ENCODE results near the gene RERE.

RERE gene

GRCh38 chr1:8497210-8497819, 320.1 kb downstream of the RERE start:
- no peak for DNase-seq

DNA sequence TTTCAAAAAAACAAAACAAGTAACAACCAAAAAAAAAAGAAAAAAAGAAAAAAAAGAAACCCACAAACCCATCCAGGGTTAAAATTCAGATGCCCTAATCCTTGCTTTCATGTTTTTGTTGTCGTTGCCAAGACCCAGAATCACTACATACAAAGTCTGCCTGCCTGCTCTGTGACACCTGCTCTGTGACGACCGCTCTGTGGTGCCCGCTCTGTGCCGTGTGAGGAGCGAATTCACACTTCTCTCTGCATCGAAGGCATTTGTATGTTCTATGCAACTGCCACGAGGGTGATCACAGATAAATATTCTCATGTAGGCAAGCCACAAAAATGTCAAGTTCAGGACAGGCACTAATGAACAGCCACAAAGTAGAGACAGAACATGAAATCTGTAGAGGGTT, 321.0 kb downstream of the RERE start:
- DNase-seq: no peak

- DNase-seq: no peak
Observed at GRCh38 chr1:8495928-8496401, 321.5 kb downstream of the RERE start.

DNA sequence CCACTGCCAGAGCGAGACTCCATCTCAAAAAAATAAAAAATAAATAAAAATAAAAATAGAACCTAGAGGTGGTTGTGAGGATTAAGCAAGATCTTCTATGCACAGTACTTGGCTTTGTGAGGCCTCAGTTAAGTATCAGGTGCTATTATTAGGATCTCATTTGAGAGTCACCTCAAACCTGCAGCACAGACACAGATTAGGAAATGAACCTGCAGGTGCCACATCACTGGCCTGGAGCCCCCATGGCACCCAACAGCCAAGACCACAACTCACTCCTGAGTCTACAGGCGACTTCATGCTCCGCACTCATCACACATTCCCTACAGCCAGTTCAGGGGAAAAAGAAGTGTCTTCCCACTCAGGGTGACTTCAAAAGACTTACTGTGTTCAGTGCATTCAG, 322.8 kb downstream of the RERE start:
- no peak for DNase-seq

GRCh38 chr1:8493916-8494540, 323.4 kb downstream of the RERE start:
- no peak for DNase-seq

DNA sequence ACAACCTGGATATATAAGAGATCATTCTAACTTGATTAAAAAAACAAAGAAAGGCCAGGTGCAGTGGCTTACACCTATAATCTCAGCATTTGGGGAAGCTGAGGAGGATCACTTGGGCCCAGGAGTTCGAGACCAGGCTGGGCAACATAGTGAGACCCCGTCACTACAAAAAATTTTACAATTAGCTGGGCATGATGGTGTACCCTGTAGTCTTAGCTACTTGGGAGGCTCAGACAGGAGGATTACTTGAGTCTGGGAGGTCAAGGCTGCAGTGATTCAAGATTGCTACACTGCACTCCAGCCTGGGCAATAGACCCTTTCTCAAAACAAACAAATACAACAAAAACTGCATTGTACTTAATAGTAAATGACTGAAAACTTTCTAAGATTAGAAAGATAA, 330.2 kb downstream of the RERE start:
- DNase-seq: no peak

GRCh38 chr1:8486047-8486446, 331.4 kb downstream of the RERE start:
- DNase-seq: no peak

GRCh38 chr1:8483586-8483985, 333.9 kb downstream of the RERE start:
- no peak for DNase-seq

GRCh38 chr1:8482979-8483381, 334.5 kb downstream of the RERE start:
- DNase-seq: no peak

- DNase-seq: no peak
Observed at GRCh38 chr1:8481650-8482380, 335.6 kb downstream of the RERE start.

- no peak for DNase-seq
Observed at GRCh38 chr1:8478566-8478965, 338.9 kb downstream of the RERE start.

DNA sequence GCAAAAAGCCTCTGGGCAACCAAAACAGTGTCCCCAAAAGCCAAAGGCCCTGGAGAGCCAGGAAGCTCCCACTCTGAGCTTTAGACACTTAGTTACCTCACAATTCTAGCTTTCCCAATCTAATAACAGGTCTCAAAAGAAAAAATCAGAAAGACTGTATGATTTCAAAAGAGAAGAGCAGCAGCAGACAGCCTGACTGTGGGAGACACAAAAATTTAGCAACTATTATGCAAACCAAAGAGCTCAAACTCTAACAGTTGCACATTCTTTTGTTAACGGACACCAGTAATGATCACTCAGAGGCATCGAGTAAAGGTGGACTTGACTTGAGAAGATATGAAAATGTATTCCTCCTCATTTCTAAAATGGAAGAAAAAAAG, 339.5 kb downstream of the RERE start:
- no peak for DNase-seq

DNA sequence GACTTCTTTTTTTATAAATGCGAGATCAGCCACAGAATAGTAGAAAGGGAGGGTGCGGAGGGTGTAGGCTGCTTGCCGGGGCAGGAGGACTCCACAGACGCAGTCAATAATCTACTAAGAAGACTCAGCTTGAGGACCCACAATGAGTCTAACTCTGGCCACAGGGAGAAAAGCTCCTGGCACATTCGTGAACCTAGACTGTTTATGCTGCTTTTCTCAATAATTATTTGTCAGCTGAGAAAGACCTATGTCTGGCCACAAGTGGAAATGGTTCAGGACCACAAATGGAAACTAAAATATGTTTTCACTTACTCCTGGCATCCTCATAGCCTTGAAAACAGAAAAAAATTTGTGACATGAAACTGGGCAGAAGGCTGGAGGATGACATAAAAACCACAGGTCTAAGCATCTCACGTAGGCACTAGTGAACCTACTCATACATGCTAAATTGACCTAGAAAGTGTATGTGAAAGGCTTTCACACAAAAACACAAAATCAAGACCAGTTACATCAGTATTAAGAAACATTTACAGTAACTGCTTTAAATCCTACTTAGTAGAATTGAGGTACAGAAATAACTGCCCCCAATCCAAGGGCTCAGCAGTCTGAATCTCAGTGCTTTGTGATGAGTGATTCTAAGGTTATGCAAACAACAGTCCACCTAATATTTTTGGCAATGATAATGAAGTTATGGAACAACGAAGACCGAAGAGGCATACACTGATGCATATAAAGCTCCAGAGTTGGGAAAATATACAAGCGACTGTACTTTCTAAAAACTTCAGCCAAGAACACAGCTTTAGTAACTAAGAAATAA, 340.1 kb downstream of the RERE start:
- no peak for DNase-seq

DNA sequence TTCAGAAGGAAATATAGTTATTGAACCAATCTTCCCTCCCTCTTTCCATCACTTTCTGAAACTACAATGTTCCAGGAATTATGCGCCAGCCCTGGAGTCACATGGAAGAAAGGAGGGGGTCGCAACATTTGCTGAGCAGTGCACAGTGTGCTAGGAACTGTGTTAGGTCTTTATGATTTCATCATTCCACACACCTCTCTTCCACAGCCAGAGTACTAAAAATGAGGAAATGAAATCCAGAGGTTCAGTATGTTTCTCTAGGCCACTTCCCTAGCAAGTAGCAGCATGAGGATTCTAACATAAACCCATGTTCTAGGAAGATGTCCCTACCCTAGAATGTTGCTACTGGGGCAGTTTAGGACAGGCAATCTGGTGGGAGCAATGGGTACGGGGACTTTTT, 341.4 kb downstream of the RERE start:
- DNase-seq: no peak

DNA sequence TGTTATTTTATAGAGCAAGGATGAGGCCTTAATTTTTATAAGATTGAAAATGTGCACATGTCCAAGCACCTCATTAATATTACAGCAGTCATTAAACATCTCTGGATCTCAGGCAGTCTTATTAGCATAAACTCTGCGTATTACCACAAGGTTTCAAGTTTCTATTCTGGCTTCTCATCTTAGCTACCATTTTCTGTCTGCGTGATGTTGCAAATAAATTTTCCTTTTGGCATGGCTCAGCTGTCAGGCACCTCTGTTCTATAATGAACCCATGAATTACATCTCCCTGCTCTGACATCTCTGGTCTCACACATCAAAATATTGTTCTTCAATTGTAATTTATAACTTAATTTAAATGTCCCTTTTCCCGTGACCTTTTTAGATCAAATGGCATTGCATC, 343.1 kb downstream of the RERE start:
- peak; percentile 47 to 69 for DNase-seq

DNA sequence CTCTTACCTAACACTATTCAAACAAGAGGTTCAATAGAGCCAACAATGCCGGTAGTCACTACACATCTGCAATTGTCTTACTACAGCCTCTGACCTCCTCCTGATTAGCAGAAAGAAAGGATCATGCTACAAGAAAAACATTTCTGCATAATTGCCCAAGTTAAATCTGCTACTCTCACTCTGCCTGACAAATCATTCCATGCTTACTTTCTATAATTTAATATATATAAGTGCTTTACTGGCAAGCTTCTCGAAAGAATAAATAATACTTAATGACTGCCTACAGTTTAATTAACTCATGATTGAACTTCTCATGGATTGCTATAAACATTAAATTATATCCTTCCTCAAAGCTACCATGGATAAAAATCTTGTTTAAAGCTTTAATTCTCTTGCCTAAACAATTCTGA, 343.5 kb downstream of the RERE start:
- DNase-seq: no peak

- no peak for DNase-seq
Observed at GRCh38 chr1:8473121-8473875, 344.1 kb downstream of the RERE start.

- no peak for DNase-seq
Observed at GRCh38 chr1:8472668-8473067, 344.8 kb downstream of the RERE start.

GRCh38 chr1:8471451-8471850, 346.0 kb downstream of the RERE start:
- DNase-seq: no peak

- no peak for DNase-seq
Observed at GRCh38 chr1:8468751-8469150, 348.7 kb downstream of the RERE start.

- DNase-seq: no peak
Observed at GRCh38 chr1:8467308-8467707, 350.1 kb downstream of the RERE start.

- DNase-seq: no peak
Observed at GRCh38 chr1:8465692-8466091, 351.7 kb downstream of the RERE start.

DNA sequence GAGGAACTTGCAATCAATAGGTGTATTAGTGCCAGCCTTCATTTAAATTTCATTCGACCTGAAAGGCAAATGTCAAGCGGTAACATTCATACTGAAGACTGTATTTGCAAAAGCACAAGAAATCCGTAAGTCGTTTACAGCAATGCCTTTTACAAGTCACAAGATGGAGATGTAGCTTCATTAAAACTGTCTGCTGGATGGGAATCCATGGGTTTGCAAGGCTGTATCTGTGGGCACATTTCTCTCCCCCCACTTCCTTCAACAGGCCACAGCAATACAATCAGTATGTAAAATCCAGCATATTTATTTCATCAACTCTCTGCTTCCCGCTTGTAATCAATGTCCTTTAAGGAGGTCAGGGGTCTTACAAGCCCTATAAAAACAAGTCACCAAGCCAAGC, 352.4 kb downstream of the RERE start:
- no peak for DNase-seq

Data from NCI-H526 (cell line).